KOPT-K1 (cell line): Measurements from ENCODE around the gene TMEM87A.

Experiments
- H3K27ac ChIP-seq: fragments of 200-600 bp; sonication (generic); 2 replicates; pipeline ENCODE4 v1.5.1; 2016; ENCODE audit warnings: antibody characterized with exemption, mild to moderate bottlenecking, low read depth, low read length; ENCODE audit not compliant: poor library complexity, severe bottlenecking
- H3K36me3 ChIP-seq: fragments of 200-600 bp; sonication (generic); 2 replicates; pipeline ENCODE4 v1.5.1; 2017; ENCODE audit warnings: antibody characterized with exemption, mild to moderate bottlenecking, low read length, moderate library complexity; ENCODE audit not compliant: insufficient read depth
- H3K9me3 ChIP-seq: fragments of 200-600 bp; sonication (generic); 2 replicates; pipeline ENCODE4 v1.5.1; 2017; ENCODE audit warnings: antibody characterized with exemption, low read length, mild to moderate bottlenecking; ENCODE audit not compliant: insufficient read depth, poor library complexity, severe bottlenecking

TMEM87A gene

GRCh38 chr15:42282344-42282743, 9.1 kb upstream of the TMEM87A start:
- Histone ChIP-seq H3K27ac (no peak overlapping the region), H3K9me3 (no peaks in the 10 kb centered on the region), H3K36me3 (peaks cover 5% of the 10 kb centered on the region; the same call in 1 of the 2 replicates)

GRCh38 chr15:42279234-42279723, 6.0 kb upstream of the TMEM87A start:
- H3K27ac ChIP-seq: no peak overlapping the region
- H3K36me3 ChIP-seq: peaks cover 5% of the 10 kb centered on the region; the same call in 1 of the 2 replicates
- H3K9me3 ChIP-seq: no peaks in the 10 kb centered on the region

- Histone ChIP-seq H3K27ac (no peak overlapping the region), H3K9me3 (no peaks in the 10 kb centered on the region)
Measured at GRCh38 chr15:42276762-42277161, 3.5 kb upstream of the TMEM87A start.

GRCh38 chr15:42275780-42276391, 2.7 kb upstream of the TMEM87A start:
- H3K36me3 ChIP-seq: peaks cover 6% of the 10 kb centered on the region
- H3K27ac ChIP-seq: no peak overlapping the region
- H3K9me3 ChIP-seq: no peaks in the 10 kb centered on the region

More at GRCh38 chr15:42276762-42277161, 3.5 kb upstream of the TMEM87A start:
- H3K36me3 ChIP-seq: no peaks in the 10 kb centered on the region

- Histone ChIP-seq H3K9me3 (no peaks in the 10 kb centered on the region), H3K36me3 (peaks cover 17% of the 10 kb centered on the region), H3K27ac (peak overlapping the region; percentile 94)
Measured at GRCh38 chr15:42274702-42274989, 1.4 kb upstream of the TMEM87A start.

GRCh38 chr15:42273900-42274701, 868 bp upstream of the TMEM87A start:
- Histone ChIP-seq H3K36me3 (peaks cover 19% of the 10 kb centered on the region), H3K27ac (peak overlapping the region; percentile 94), H3K9me3 (no peaks in the 10 kb centered on the region)

GRCh38 chr15:42270996-42271395, 2.2 kb downstream of the TMEM87A start:
- peaks cover 49% of the 10 kb centered on the region for H3K36me3 ChIP-seq
- H3K27ac ChIP-seq: no peak overlapping the region
- H3K9me3 ChIP-seq: no peaks in the 10 kb centered on the region

- Histone ChIP-seq H3K36me3 (peaks cover 53% of the 10 kb centered on the region), H3K9me3 (no peaks in the 10 kb centered on the region), H3K27ac (no peak overlapping the region)
Measured at GRCh38 chr15:42270551-42270950, 2.7 kb downstream of the TMEM87A start.

- Histone ChIP-seq H3K9me3 (no peaks in the 10 kb centered on the region), H3K27ac (no peak overlapping the region), H3K36me3 (peaks cover 85% of the 10 kb centered on the region)
Measured at GRCh38 chr15:42267286-42267685, 5.9 kb downstream of the TMEM87A start.

GRCh38 chr15:42264795-42265194, 8.4 kb downstream of the TMEM87A start:
- Histone ChIP-seq H3K36me3 (peaks cover 93% of the 10 kb centered on the region), H3K9me3 (no peaks in the 10 kb centered on the region), H3K27ac (no peak overlapping the region)

- H3K36me3 ChIP-seq: peaks cover 59% of the 10 kb centered on the region
- no peak overlapping the region for H3K27ac ChIP-seq
- H3K9me3 ChIP-seq: peaks cover 16% of the 10 kb centered on the region
Measured at GRCh38 chr15:42253300-42253699, 19.9 kb downstream of the TMEM87A start.

GRCh38 chr15:42240823-42241222, 32.4 kb downstream of the TMEM87A start:
- Histone ChIP-seq H3K36me3 (peaks cover 65% of the 10 kb centered on the region), H3K27ac (no peak overlapping the region), H3K9me3 (no peaks in the 10 kb centered on the region)

- Histone ChIP-seq H3K27ac (no peak overlapping the region), H3K36me3 (peaks cover 76% of the 10 kb centered on the region), H3K9me3 (no peaks in the 10 kb centered on the region)
Measured at GRCh38 chr15:42239528-42240182, 33.6 kb downstream of the TMEM87A start.

GRCh38 chr15:42233107-42233506, 40.1 kb downstream of the TMEM87A start:
- no peaks in the 10 kb centered on the region for H3K9me3 ChIP-seq
- H3K27ac ChIP-seq: no peak overlapping the region
- H3K36me3 ChIP-seq: peaks cover 97% of the 10 kb centered on the region

GRCh38 chr15:42232606-42233005, 40.6 kb downstream of the TMEM87A start:
- peaks cover 97% of the 10 kb centered on the region for H3K36me3 ChIP-seq
- no peaks in the 10 kb centered on the region for H3K9me3 ChIP-seq
- no peak overlapping the region for H3K27ac ChIP-seq
